CD4-positive, alpha-beta T cell (primary cell): ENCODE measurements around the gene MOGAT2. TPM values are rescaled to one million over a fixed set of nuclear protein-coding genes. Genes with fewer than 3 reads are reported as not detected.

Experiments used
- ATAC-seq: fragments of 200-7000 bp; cut with Tn5 transposase; one replicate; pipeline ENCODE4 v1.10.0; 2022; ENCODE audit warnings: mild to moderate bottlenecking; ENCODE audit not compliant: poor library complexity
- CTCF ChIA-PET: fragments of 350-600 bp; sonication (Branson Sonifier 250); formaldehyde crosslinking; loops from one replicate; lab custom pipeline; 2021; ENCODE audit warnings: antibody characterized with exemption, inconsistent platforms; lab: Charles Lee
- POLR2A ChIA-PET: fragments of 350-600 bp; sonication (Branson Sonifier 250); formaldehyde crosslinking; loops from one replicate; lab custom pipeline; 2021; ENCODE audit warnings: antibody characterized with exemption, inconsistent platforms; lab: Charles Lee
- DNase-seq, 14 experiments: peaks; one replicate each; pipeline ENCODE4 v3.0.0-alpha.2; 2013 to 2020; ENCODE audit warnings: mixed read lengths in 2 of 14
- H3K27ac ChIP-seq, 2 donors: one replicate each; pipeline versions ENCODE4 v1.5.1 to v1.7.0; 2013; ENCODE audit warnings: low read length in 2 of 2, low read depth in 1 of 2, mild to moderate bottlenecking in 1 of 2
- H3K27me3 ChIP-seq, 2 experiments: 1 replicate in 1 of 2; 2 replicates in 1 of 2; pipeline versions ENCODE4 v1.6.1 to v1.7.0; 2013; ENCODE audit warnings: low read length in 2 of 2, control low read depth in 1 of 2, mild to moderate bottlenecking in 1 of 2, moderate library complexity in 1 of 2; ENCODE audit not compliant: insufficient read depth in 2 of 2, control insufficient read depth in 1 of 2
- H3K36me3 ChIP-seq: one replicate; pipeline ENCODE4 v1.6.1; 2013; ENCODE audit warnings: low read length, control low read depth; ENCODE audit not compliant: insufficient read depth
- H3K4me1 ChIP-seq: one replicate; pipeline ENCODE4 v1.6.1; 2013; ENCODE audit warnings: low read length, control low read depth; ENCODE audit not compliant: insufficient read depth
- H3K4me3 ChIP-seq: one replicate; pipeline ENCODE4 v1.5.1; 2013; ENCODE audit warnings: mild to moderate bottlenecking, low read length, moderate library complexity
- H3K9me3 ChIP-seq, 2 experiments: 1 replicate in 1 of 2; 2 replicates in 1 of 2; pipeline versions ENCODE4 v1.6.1 to v1.7.0; 2013; ENCODE audit warnings: low read length in 2 of 2, mild to moderate bottlenecking in 2 of 2, control low read depth in 1 of 2, moderate library complexity in 1 of 2; ENCODE audit not compliant: control insufficient read depth in 1 of 2, insufficient read depth in 1 of 2
- H3K27ac Mint-ChIP-seq: one replicate; pipeline ENCODE4 v1.8.0; 2020; ENCODE audit warnings: mixed read lengths
- H3K27me3 Mint-ChIP-seq: one replicate; pipeline ENCODE4 v1.8.0; 2021; ENCODE audit warnings: mixed read lengths
- H3K36me3 Mint-ChIP-seq: one replicate; pipeline ENCODE4 v1.8.0; 2021; ENCODE audit warnings: low read depth, mixed read lengths
- H3K4me1 Mint-ChIP-seq: one replicate; pipeline ENCODE4 v1.8.0; 2021; ENCODE audit warnings: low read depth, mixed read lengths
- H3K4me3 Mint-ChIP-seq: one replicate; pipeline ENCODE4 v1.8.0; 2020; ENCODE audit warnings: mild to moderate bottlenecking, mixed read lengths
- H3K9me3 Mint-ChIP-seq: one replicate; pipeline ENCODE4 v1.8.0; 2020; ENCODE audit warnings: mixed read lengths
- intact Hi-C, 2 experiments: fragments of 100-400 bp; cut with DNase I in 1 of 2; cut with micrococcal nuclease in 1 of 2; formaldehyde crosslinking; loops; one replicate each; pipeline versions ENCODE4 v1.15.1 to v1.9.0; 2023 to 2025; cut with DNase I, micrococcal nuclease
- total RNA-seq, 174 experiments: library from RNA in 2 of 174; stranded (reverse) in 2 of 174; gene quantifications; one replicate each; pipeline ENCODE4 v1.2.3 and lab custom pipeline; 2021 to 2026
- TF ChIP-seq, protein P1 (sequence below): fragments of 200-600 bp; IDR thresholded peaks from one replicate; pipeline ENCODE4 v1.8.0; 2022; ENCODE audit warnings: antibody characterized with exemption, mild to moderate bottlenecking

The MOGAT2 gene
- total RNA-seq, 2 experiments from 2014 or later = not detected

- POLR2A ChIA-PET = no interaction called here
Measured at GRCh38 chr11:75763846-75764245, 46.2 kb downstream of the MOGAT2 start.

DNA sequence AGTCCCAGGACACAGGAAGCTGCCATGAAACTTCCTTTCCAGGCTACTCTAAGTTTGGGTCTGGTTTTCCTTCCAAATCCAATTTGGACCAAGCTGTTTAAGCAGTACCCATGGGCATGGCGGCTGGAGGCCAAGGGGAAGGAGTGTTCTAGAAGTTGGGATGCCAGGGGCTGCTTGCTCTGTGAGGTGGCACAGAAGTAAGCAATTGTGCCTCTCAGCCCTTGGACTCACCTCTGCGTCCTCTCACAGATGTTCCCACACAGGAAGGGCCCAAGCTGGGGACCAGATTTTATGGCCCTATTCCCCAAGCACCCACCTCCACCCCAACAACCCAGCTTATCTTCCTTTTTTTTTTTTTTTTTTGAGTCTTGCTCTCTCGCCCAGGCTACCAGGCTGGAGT lies 47.5 kb downstream of the MOGAT2 start:
- Histone ChIP-seq H3K27me3 (peaks cover 12 to 13% of the 10 kb centered on the region in 2 experiments), H3K4me3 (no peak overlapping the region), H3K4me1 (peaks cover 24% of the 10 kb centered on the region), H3K36me3 (no peaks in the 10 kb centered on the region), H3K9me3 (no peaks in the 10 kb centered on the region), H3K27ac (no peak overlapping the region)
- H3K9me3 Mint-ChIP-seq = no peaks in the 10 kb centered on the region
- peaks cover 30% of the 10 kb centered on the region for H3K27me3 Mint-ChIP-seq
- TF ChIP-seq, protein P1, sequence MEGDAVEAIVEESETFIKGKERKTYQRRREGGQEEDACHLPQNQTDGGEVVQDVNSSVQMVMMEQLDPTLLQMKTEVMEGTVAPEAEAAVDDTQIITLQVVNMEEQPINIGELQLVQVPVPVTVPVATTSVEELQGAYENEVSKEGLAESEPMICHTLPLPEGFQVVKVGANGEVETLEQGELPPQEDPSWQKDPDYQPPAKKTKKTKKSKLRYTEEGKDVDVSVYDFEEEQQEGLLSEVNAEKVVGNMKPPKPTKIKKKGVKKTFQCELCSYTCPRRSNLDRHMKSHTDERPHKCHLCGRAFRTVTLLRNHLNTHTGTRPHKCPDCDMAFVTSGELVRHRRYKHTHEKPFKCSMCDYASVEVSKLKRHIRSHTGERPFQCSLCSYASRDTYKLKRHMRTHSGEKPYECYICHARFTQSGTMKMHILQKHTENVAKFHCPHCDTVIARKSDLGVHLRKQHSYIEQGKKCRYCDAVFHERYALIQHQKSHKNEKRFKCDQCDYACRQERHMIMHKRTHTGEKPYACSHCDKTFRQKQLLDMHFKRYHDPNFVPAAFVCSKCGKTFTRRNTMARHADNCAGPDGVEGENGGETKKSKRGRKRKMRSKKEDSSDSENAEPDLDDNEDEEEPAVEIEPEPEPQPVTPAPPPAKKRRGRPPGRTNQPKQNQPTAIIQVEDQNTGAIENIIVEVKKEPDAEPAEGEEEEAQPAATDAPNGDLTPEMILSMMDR = no peak
- ATAC-seq (no peak), DNase-seq (no peak)
- no peak overlapping the region for H3K4me3 Mint-ChIP-seq
- ChIA-PET CTCF (no interaction called here), POLR2A (no interaction called here)
- intact Hi-C loops = no loop called here
- no peaks in the 10 kb centered on the region for H3K36me3 Mint-ChIP-seq
- no peak overlapping the region for H3K27ac Mint-ChIP-seq
- H3K4me1 Mint-ChIP-seq = peaks cover 18% of the 10 kb centered on the region

More at GRCh38 chr11:75763846-75764245, 46.2 kb downstream of the MOGAT2 start:
- Histone ChIP-seq H3K4me3 (no peak overlapping the region), H3K27me3 (peaks cover 2 to 5% of the 10 kb centered on the region in 2 experiments), H3K9me3 (no peaks in the 10 kb centered on the region), H3K36me3 (no peaks in the 10 kb centered on the region), H3K27ac (no peak overlapping the region), H3K4me1 (peaks cover 16% of the 10 kb centered on the region)
- no peak overlapping the region for H3K4me3 Mint-ChIP-seq
- CTCF ChIA-PET = no interaction called here
- H3K27me3 Mint-ChIP-seq = peaks cover 18% of the 10 kb centered on the region
- TF ChIP-seq, protein P1 = no peak
- no peaks in the 10 kb centered on the region for H3K36me3 Mint-ChIP-seq
- no peak for ATAC-seq
- peaks cover 13% of the 10 kb centered on the region for H3K4me1 Mint-ChIP-seq
- DNase-seq = no peak
- H3K27ac Mint-ChIP-seq = no peak overlapping the region
- intact Hi-C loops = no loop called here
- H3K9me3 Mint-ChIP-seq = no peaks in the 10 kb centered on the region

DNA sequence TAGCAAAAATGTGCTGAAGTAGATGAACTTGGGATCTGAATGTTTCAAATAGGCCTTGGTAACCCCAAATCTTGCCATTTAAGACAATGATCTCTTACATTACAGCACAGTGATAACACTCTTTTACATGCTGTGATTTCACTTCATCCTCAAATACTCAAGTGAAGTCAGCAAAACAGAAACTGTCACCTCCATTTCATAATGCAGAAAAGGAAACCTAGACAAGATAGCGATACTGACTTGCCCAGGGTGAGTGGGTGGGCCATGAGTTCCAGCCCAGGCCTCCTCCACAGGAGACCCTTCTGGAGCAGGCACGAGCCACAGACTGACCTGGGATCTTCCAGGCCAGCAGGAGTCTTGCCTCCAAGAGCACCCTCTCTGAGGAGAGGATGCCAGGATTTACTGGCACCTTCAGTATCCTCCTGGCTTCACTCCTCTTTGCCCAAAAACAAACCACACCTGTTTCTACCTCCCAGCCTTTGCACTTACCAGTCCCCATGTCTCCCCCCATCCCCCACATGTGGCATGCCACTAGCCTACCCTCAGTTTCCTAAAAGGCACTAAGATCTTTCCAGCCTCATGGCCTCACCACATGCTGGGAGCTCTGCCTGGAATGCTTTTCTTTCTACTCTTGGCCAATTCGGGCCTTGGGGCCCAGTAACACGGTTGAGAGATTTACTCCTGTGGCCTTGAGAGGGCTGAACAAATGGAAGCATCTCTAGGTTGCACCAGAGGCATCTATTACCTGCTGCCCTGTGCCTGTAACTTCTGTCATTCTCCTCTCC lies 49.0 kb downstream of the MOGAT2 start:
- no peak for ATAC-seq

More for the DNA sequence above, 49.0 kb downstream of the MOGAT2 start:
- H3K4me3 Mint-ChIP-seq = no peak overlapping the region
- no peak overlapping the region for H3K27ac Mint-ChIP-seq
- Histone ChIP-seq H3K9me3 (no peaks in the 10 kb centered on the region), H3K27me3 (peaks cover 13 to 15% of the 10 kb centered on the region in 2 experiments), H3K36me3 (no peaks in the 10 kb centered on the region), H3K27ac (no peak overlapping the region), H3K4me1 (peaks cover 24% of the 10 kb centered on the region), H3K4me3 (no peak overlapping the region)
- peaks cover 20% of the 10 kb centered on the region for H3K4me1 Mint-ChIP-seq
- ChIA-PET CTCF (no interaction called here), POLR2A (no interaction called here)
- no peak for DNase-seq
- TF ChIP-seq, protein P1 = no peak
- intact Hi-C loops = no loop called here
- H3K36me3 Mint-ChIP-seq = no peaks in the 10 kb centered on the region
- H3K9me3 Mint-ChIP-seq = no peaks in the 10 kb centered on the region
- H3K27me3 Mint-ChIP-seq = peaks cover 33% of the 10 kb centered on the region
